Common myeloid progenitor, CD34-positive (primary cell): Measurements from ENCODE around the gene ASIC3.
A peak's percentile ranks its signal among the peaks of the same experiment; 100 is the strongest.

Experiments
- CTCF ChIA-PET: fragments of 350-600 bp; sonication (Branson Sonifier 250); formaldehyde crosslinking; loops from one replicate; lab custom pipeline; 2021; ENCODE audit warnings: antibody characterized with exemption; lab: Charles Lee
- POLR2A ChIA-PET: fragments of 350-600 bp; sonication (Branson Sonifier 250); formaldehyde crosslinking; loops from one replicate; lab custom pipeline; 2021; ENCODE audit warnings: antibody characterized with exemption; lab: Charles Lee
- DNase-seq, 3 donors: peaks; one replicate each; pipeline versions ENCODE4 v3.0.0 to v3.0.0-alpha.2; 2013
- H3K27ac ChIP-seq, 2 experiments: 1 replicate in 1 of 2; 2 replicates in 1 of 2; pipeline ENCODE4 v1.7.0; 2013; ENCODE audit warnings: inconsistent platforms in 2 of 2, low read length in 2 of 2, mild to moderate bottlenecking in 2 of 2, low read depth in 1 of 2, moderate library complexity in 1 of 2; ENCODE audit not compliant: severe bottlenecking in 2 of 2, insufficient read depth in 1 of 2, poor library complexity in 1 of 2
- H3K27me3 ChIP-seq, 5 experiments: replicated peaks in 2 of 5; 1 replicate in 3 of 5; 2 replicates in 2 of 5; pipeline versions ENCODE4 v1.6.1 to v1.7.0; 2013; ENCODE audit warnings: low read length in 4 of 5, mild to moderate bottlenecking in 2 of 5, moderate library complexity in 2 of 5, inconsistent platforms in 1 of 5; ENCODE audit not compliant: insufficient read depth in 5 of 5, control insufficient read depth in 4 of 5
- H3K36me3 ChIP-seq, 4 experiments: 1 replicate in 2 of 4; 2 replicates in 2 of 4; pipeline versions ENCODE4 v1.6.1 to v1.7.0; 2013; ENCODE audit warnings: low read length in 3 of 4, control low read depth in 1 of 4, mild to moderate bottlenecking in 1 of 4; ENCODE audit not compliant: control insufficient read depth in 4 of 4, insufficient read depth in 4 of 4
- H3K4me1 ChIP-seq, 4 experiments: 1 replicate in 3 of 4; 2 replicates in 1 of 4; pipeline versions ENCODE4 v1.6.1 to v1.7.1; 2013; ENCODE audit warnings: low read length in 3 of 4, mild to moderate bottlenecking in 3 of 4, control low read depth in 1 of 4, inconsistent platforms in 1 of 4, moderate library complexity in 1 of 4; ENCODE audit not compliant: control insufficient read depth in 4 of 4, insufficient read depth in 4 of 4; ENCODE audit errors: control extremely low read depth in 1 of 4
- H3K4me3 ChIP-seq, 7 experiments: 1 replicate in 4 of 7; 2 replicates in 3 of 7; pipeline versions ENCODE4 v1.5.1 to v1.7.0; 2013; ENCODE audit warnings: mild to moderate bottlenecking in 7 of 7, low read length in 6 of 7, moderate library complexity in 6 of 7, inconsistent platforms in 2 of 7, low read depth in 2 of 7, control low read depth in 1 of 7; ENCODE audit not compliant: insufficient read depth in 4 of 7, control insufficient read depth in 1 of 7; ENCODE audit errors: extremely low read depth in 1 of 7
- H3K9me3 ChIP-seq, 5 experiments: 1 replicate in 4 of 5; 2 replicates in 1 of 5; pipeline versions ENCODE4 v1.6.1 to v1.7.1; 2013; ENCODE audit warnings: low read length in 4 of 5, mild to moderate bottlenecking in 2 of 5, inconsistent platforms in 1 of 5, low read depth in 1 of 5, moderate library complexity in 1 of 5; ENCODE audit not compliant: control insufficient read depth in 4 of 5, insufficient read depth in 2 of 5; ENCODE audit errors: control extremely low read depth in 1 of 5
- WGBS: methylation state at CpG from one replicate; pipeline ENCODE4 v1.1.5; 2013; ENCODE audit not compliant: insufficient coverage; 5-methylcytosine and 5-hydroxymethylcytosine counted together

Gene ASIC3

DNA sequence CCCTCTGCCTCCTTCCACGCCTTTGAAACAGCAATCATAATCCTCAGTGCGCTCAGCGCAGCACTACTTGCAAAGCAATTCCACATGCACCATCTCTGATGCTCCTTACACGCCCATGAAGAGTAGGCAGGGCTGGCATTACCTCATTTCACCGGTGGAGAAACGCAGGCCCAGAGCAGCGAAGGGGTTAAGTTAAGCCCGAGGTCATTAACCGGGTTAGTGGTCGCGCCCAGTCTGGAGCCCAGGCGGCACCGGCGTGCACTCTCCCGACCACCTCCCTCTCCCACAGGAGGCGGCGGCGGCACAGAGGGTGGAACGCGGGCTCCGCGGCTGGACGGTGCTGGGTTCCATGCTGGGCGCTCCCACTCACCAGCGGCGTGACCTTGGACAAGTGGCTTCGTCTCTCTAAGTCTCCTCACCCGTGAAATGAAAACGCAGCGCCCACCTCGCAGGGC is 31.8 kb downstream of the ASIC3 start:
- DNase-seq = peak in 2 of 3 donors; percentile 42 to 51
- Histone ChIP-seq H3K9me3 (no peaks in the 10 kb centered on the region), H3K4me3 (peak overlapping the region; percentile 71 to 94 (median 87)), H3K27me3 (no peaks in the 10 kb centered on the region), H3K36me3 (peaks cover under 1 to 51% (median 18%) of the 10 kb centered on the region in 4 experiments), H3K4me1 (peaks cover 3 to 46% (median 42%) of the 10 kb centered on the region in 4 experiments), H3K27ac (peak overlapping the region; percentile 75 to 92)
- CTCF ChIA-PET = interaction anchor here (0.6 to 8.5 kb wide), 6 partner anchors 8 to 30 kb away, joined by 3 to 64 read pairs (median 4); partner anchors contain the start of genes CDK5 and SLC4A2
- POLR2A ChIA-PET = interaction anchor here (1.0 kb wide), 1 partner anchor 52 kb away, joined by 4 read pairs; the partner anchor contains the start of gene ABCB8
- WGBS = under 1% methylated on average over 28 of the region's 31 CpGs

DNA sequence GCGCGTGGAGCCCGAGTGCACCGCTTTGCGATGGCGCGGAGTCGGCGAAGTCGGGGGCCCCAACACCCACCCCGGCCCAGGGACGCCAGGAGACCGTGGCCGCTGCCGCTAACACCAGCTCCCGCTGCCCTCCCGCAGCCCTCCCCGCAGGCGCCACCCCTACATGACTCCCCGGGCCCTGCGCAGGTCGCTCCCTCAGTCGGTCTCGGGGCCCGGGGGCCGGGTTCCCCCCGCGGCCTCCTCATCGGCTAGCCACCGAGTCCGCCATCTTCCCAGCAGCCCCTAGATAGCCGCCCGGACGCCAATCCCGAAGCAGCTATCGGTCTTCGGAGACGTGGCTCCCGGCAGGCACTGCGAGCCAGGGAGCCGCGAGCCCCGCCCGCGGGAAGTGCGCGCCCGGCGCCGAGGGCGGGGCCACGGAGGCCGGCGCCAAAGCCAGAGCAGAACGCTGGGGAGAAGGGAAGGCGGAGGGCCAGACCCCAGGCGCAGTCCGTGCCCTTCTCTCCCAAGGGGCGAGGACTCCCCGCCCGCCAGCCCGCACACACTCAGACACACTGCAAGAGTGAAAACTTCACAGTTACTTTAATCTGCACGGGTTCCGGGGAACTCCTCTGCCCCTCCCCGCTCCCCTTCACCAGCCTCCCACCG is 32.3 kb downstream of the ASIC3 start, which contains the start of gene FASTK:
TSS of gene FASTK (minus strand) at position 288 of the 648 bp plus-strand sequence. CDS start at position 245, 43 bp downstream.
- POLR2A ChIA-PET = interaction anchor here (1.0 kb wide), 1 partner anchor 52 kb away, joined by 4 read pairs; the partner anchor contains the start of gene ABCB8
- no peaks in the 10 kb centered on the region for H3K27me3 ChIP-seq

DNA sequence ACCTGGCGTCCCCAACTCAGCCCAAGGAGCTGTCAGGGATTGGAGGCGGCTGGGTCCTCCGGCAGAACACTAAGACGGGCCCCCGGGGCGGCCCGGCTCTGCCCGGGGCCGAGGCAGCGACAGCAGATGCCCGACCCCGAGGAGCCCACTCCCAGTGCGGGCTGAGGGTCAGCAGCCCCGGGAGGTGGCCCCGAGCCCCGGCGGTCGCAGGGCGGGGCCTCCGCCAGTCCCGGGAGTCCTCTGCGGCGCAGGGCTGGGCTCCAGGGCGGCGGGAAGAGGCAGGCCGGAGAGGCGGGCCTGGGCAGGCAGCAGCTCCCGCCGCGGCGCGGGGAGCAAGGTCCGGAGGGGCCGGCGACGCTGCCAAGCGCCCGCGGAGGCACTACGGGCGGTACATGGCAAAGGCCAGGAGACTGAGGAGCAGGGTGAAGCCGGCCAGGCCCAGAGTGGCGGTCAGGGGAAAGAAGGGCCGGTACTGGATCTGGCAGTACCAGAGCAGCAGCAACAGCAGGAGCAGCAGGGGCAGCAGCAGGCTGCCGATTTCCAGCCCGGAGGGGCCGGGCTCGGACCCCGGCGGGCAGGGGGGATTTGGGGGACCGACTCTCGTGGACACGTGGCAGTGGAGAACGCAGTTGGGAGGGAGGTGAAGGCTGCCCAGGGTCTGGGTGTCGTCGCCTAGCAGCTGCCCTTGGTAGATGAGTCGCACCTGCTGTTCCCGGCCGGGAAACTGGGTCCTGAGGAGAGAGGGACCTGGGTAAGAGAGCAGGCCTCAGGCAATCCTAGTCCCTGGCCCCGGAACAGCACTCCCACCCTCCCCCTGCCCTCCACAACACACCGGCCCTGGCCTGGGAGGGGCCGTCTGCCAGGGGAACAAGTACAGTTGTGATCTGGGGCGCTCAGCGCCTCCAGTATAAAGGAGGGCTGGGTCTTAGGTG is 33.1 kb downstream of the ASIC3 start:
- WGBS = 82% methylated on average over 57 of the region's 64 CpGs
- POLR2A ChIA-PET = interaction anchor here (1.0 kb wide), 1 partner anchor 53 kb away, joined by 4 read pairs; the partner anchor contains the start of gene ABCB8
- Histone ChIP-seq H3K4me1 (peaks cover 5 to 56% (median 51%) of the 10 kb centered on the region in 4 experiments), H3K27me3 (no peaks in the 10 kb centered on the region), H3K27ac (peak overlapping the region; percentile 75 to 92), H3K4me3 (peak overlapping the region in 6 of 7 experiments; percentile 5 to 94 (median 82)), H3K9me3 (no peaks in the 10 kb centered on the region), H3K36me3 (peaks cover 0 to 37% (median 5%) of the 10 kb centered on the region in 4 experiments)
- DNase-seq = no peak
- CTCF ChIA-PET = interaction anchor here (0.7 to 1.7 kb wide), 4 partner anchors 10 to 29 kb away, joined by 3 to 6 read pairs (median 4); no protein-coding TSS in a partner anchor

More for the DNA sequence above, 32.3 kb downstream of the ASIC3 start, which contains the start of gene FASTK:
- Histone ChIP-seq H3K36me3 (peaks cover 0 to 45% (median 13%) of the 10 kb centered on the region in 4 experiments), H3K4me3 (peak within 1 kb of the TSS; percentile 71 to 94 (median 87)), H3K4me1 (peaks cover 5 to 52% (median 47%) of the 10 kb centered on the region in 4 experiments), H3K9me3 (no peaks in the 10 kb centered on the region), H3K27ac (peak within 1 kb of the TSS; percentile 75 to 92)
- peak; percentile 85 to 92 (median 91) for DNase-seq
- WGBS = 4% methylated on average over 47 of the region's 66 CpGs
- CTCF ChIA-PET = interaction anchor here (0.7 to 1.7 kb wide), 3 partner anchors 9 to 30 kb away, joined by 3 to 6 read pairs (median 5); no protein-coding TSS in a partner anchor

DNA sequence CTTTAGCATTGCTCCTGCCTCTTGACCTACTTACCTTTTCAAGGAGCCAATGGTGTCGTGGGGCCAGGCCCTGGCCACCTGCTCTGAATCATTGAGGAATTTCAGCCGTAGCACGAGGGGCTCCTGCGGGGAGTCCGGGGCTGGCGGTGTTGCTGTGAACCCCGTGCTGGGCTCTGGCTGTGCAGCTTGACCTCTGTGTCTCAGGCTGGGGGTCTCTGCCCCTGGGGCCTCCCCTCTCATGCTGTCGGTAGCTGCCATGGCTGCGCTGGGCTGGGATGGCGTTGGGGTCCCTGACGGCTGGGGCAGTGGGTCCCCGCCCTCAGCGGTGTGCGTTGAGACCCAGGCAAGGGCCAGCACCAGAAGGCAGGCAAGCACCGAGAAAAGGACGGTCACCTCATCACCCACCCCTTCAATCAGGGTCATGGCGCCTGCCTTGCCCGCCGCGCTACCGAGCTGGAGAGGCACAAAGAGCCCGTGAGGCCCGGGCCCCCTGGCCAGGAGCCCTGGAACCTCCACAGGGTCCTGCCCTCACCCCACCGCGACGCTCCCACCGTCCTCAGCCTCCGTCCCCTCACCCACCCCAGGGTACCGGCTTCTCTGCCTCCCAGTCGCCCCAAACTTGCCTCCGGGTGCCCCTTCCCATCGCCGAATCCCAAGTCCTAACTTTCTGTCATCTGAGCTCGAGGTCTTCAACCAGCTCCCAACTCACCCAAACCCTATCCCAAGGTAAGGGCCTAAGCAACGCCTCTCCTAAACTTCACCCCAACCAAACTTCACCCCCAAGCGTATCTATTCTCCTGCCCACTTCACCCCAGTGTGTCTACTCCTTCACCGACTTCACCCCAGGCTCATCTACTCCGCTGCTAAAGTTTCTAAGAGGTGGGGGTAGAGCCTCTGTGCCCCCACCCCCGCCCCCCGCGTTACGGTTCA is 34.1 kb downstream of the ASIC3 start:
- peak overlapping the region; percentile 25 to 92 for H3K27ac ChIP-seq
- WGBS = 86% methylated on average over 29 of the region's 42 CpGs
- H3K9me3 ChIP-seq = no peaks in the 10 kb centered on the region
- peak overlapping the region; percentile 41 to 84 (median 72) for H3K4me3 ChIP-seq
- ChIA-PET CTCF (interaction anchor here (0.5 to 14.4 kb wide), 8 partner anchors 9 to 270 kb away, joined by 3 to 219 read pairs (median 3); no protein-coding TSS in a partner anchor), POLR2A (interaction anchor here (1.4 kb wide), 1 partner anchor 54 kb away, joined by 3 read pairs; the partner anchor contains the start of gene ABCB8)
- H3K4me1 ChIP-seq = peaks cover 5 to 63% (median 58%) of the 10 kb centered on the region in 4 experiments
- H3K27me3 ChIP-seq = no peaks in the 10 kb centered on the region
- H3K36me3 ChIP-seq = peaks cover 0 to 27% (median 0%) of the 10 kb centered on the region in 4 experiments
- DNase-seq = no peak

DNA sequence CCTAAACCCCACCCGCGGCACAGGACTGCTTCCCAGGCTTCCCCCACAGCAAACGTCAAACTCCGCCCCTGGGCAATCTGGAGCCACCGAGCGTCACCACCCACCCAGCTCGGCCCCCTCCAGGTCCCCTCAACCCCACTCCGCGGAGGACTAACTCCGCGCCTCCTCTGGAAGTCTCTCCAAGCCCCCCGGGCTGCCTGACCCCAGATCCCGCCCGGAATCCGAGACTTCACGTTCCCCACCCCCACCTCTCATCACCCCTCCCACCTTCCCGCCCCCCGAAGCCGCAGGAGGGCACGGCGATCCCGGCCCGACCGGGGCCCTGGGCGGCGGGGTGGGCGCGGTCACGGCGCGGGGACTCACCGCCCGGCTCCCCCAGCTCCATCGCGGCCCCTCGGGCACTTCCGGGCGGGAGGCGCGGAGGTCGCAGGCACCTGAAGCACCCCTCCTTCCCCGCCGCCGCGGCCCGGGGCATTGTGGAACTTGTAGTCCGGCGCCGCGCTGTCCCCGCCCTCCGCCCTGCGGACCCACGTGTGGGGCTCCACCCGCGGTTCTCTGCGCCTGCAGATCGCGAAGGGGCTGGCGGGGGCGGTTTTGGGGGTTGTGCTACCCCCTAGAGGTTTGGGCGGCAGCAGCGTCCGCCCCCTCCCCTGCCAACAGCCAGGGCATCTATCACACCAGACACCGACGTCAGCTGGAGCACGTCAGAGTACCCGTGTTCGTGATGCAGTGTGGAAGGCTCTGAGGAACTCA is 34.9 kb downstream of the ASIC3 start, which contains the start of gene TMUB1:
TSS of gene TMUB1 (minus strand) at position 423 of the 753 bp plus-strand sequence. CDS start 930 bp downstream, outside the sequence.
- DNase-seq = peak; percentile 79 to 89 (median 83)
- Histone ChIP-seq H3K4me1 (peaks cover 8 to 71% (median 66%) of the 10 kb centered on the region in 4 experiments), H3K9me3 (no peaks in the 10 kb centered on the region), H3K36me3 (peaks cover 0 to 19% (median 0%) of the 10 kb centered on the region in 4 experiments), H3K4me3 (peak within 1 kb of the TSS; percentile 41 to 84 (median 72)), H3K27me3 (no peaks in the 10 kb centered on the region), H3K27ac (peak within 1 kb of the TSS; percentile 25 to 92)
- CTCF ChIA-PET = interaction anchor here (0.7 to 14.4 kb wide), 10 partner anchors 8 to 72 kb away, joined by 3 to 219 read pairs (median 3); no protein-coding TSS in a partner anchor
- POLR2A ChIA-PET = interaction anchor here (1.4 kb wide), 1 partner anchor 55 kb away, joined by 3 read pairs; the partner anchor contains the start of gene ABCB8
- under 1% methylated on average over 54 of the region's 69 CpGs for WGBS
